ENCODE data around the gene BOK. TPM values are rescaled to one million over a fixed set of nuclear protein-coding genes. Genes with fewer than 3 reads are reported as not detected.
"Not testable (repeated sequence)": the region's sequence is repeated elsewhere in the genome, so short reads cannot be mapped to it uniquely, and the experiment has no call there.

Gene BOK
- total RNA-seq, 2 donors from 2014 or later, result 33.2 to 62.3 TPM

- no peaks in the 10 kb centered on the region for H3K27me3 ChIP-seq
- ATAC-seq (no peak), DNase-seq (no peak)
- H3K9me3 ChIP-seq, result no peaks in the 10 kb centered on the region
- intact Hi-C loops (cut with DNase I), result no loop called here
- H3K27ac ChIP-seq, result no peak overlapping the region
- H3K4me3 ChIP-seq, result no peak overlapping the region
- peaks cover 0 to 2% of the 10 kb centered on the region in 2 donors for H3K36me3 ChIP-seq (replicated peaks in 1 of 2; ENCODE audit: insufficient read depth in 1 of 2, low read depth in 2 of 2)
- no peaks in the 10 kb centered on the region for H3K4me1 ChIP-seq
- 93 to 100% methylated on average over 4 of the region's 4 CpGs for WGBS, 2 donors
- no peak for TF ChIP-seq POLR2A (IDR thresholded peaks at IDR 0.05)
- no peak for TF ChIP-seq CTCF (IDR thresholded peaks at IDR 0.05)
Measured at GRCh38 chr2:241568726-241569125, 10.2 kb downstream of the BOK start.

- no peaks in the 10 kb centered on the region for H3K9me3 ChIP-seq
- intact Hi-C loops (cut with DNase I), result no loop called here
- H3K4me3 ChIP-seq, result no peak overlapping the region
- no peaks in the 10 kb centered on the region for H3K4me1 ChIP-seq
- DNase-seq (no peak), ATAC-seq (no peak)
- TF ChIP-seq CTCF (IDR thresholded peaks at IDR 0.05), result no peak
- TF ChIP-seq POLR2A (IDR thresholded peaks at IDR 0.05), result no peak
- peaks cover 0 to 2% of the 10 kb centered on the region in 2 donors for H3K36me3 ChIP-seq (replicated peaks in 1 of 2; ENCODE audit: insufficient read depth in 1 of 2, low read depth in 2 of 2)
- no peak overlapping the region for H3K27ac ChIP-seq
- 94 to 95% methylated on average over 18 to 23 of the region's 23 CpGs for WGBS, 2 donors
- H3K27me3 ChIP-seq, result no peaks in the 10 kb centered on the region
Measured at GRCh38 chr2:241569831-241570281, 11.3 kb downstream of the BOK start.

GRCh38 chr2:241570961-241571581, 12.5 kb downstream of the BOK start:
- ATAC-seq (no peak), DNase-seq (no peak)
- H3K27ac ChIP-seq, result no peak overlapping the region
- H3K27me3 ChIP-seq, result no peaks in the 10 kb centered on the region
- H3K4me1 ChIP-seq, result no peaks in the 10 kb centered on the region
- H3K36me3 ChIP-seq (replicated peaks in 1 of 2; ENCODE audit: insufficient read depth in 1 of 2, low read depth in 2 of 2), result peaks cover 0 to 2% of the 10 kb centered on the region in 2 donors
- H3K4me3 ChIP-seq, result no peak overlapping the region
- WGBS, 2 donors, result 85 to 96% methylated on average over 18 to 20 of the region's 23 CpGs
- intact Hi-C loops (cut with DNase I), result no loop called here
- TF ChIP-seq CTCF (IDR thresholded peaks at IDR 0.05) (no peak), POLR2A (IDR thresholded peaks at IDR 0.05) (no peak)
- H3K9me3 ChIP-seq, result no peaks in the 10 kb centered on the region

- no peaks in the 10 kb centered on the region for H3K9me3 ChIP-seq
- no peak for ATAC-seq
- intact Hi-C loops (cut with DNase I), result no loop called here
- no peak for TF ChIP-seq POLR2A (IDR thresholded peaks at IDR 0.05)
- no peak for TF ChIP-seq CTCF (IDR thresholded peaks at IDR 0.05)
- no peak overlapping the region for H3K27ac ChIP-seq
- no peaks in the 10 kb centered on the region for H3K4me1 ChIP-seq
- peaks cover 0 to 2% of the 10 kb centered on the region in 2 donors for H3K36me3 ChIP-seq (replicated peaks in 1 of 2; ENCODE audit: insufficient read depth in 1 of 2, low read depth in 2 of 2)
- no peaks in the 10 kb centered on the region for H3K27me3 ChIP-seq
- DNase-seq, result no peak
- H3K4me3 ChIP-seq, result no peak overlapping the region
- 87 to 90% methylated on average over 20 to 23 of the region's 27 CpGs for WGBS, 2 donors
Measured at GRCh38 chr2:241571821-241572620, 13.5 kb downstream of the BOK start.

GRCh38 chr2:241572915-241573651, 14.5 kb downstream of the BOK start:
- H3K27me3 ChIP-seq; H3K36me3 ChIP-seq (replicated peaks in 1 of 2; ENCODE audit: insufficient read depth in 1 of 2, low read depth in 2 of 2); ATAC-seq; H3K4me3 ChIP-seq; H3K27ac ChIP-seq; H3K4me1 ChIP-seq; H3K9me3 ChIP-seq; intact Hi-C loops (cut with DNase I); DNase-seq: not testable (repeated sequence)
- WGBS, 2 donors, result 87 to 100% methylated on average over 7 to 16 of the region's 20 CpGs

All from body of pancreas (tissue), 4 donors.